Stimulated activated CD4-positive, alpha-beta T cell treated with anti-CD3 and anti-CD28 coated beads, Interleukin-4, amount 100 ng/mL, for 24 hours (primary cell): ENCODE results near the gene JAK1.
"Not testable (repeated sequence)": the region's sequence is repeated elsewhere in the genome, so short reads cannot be mapped to it uniquely, and the experiment has no call there.

Experiments
- DNase-seq: peaks from one replicate; pipeline ENCODE4 v3.0.0-alpha.2; 2020

Gene JAK1

DNA sequence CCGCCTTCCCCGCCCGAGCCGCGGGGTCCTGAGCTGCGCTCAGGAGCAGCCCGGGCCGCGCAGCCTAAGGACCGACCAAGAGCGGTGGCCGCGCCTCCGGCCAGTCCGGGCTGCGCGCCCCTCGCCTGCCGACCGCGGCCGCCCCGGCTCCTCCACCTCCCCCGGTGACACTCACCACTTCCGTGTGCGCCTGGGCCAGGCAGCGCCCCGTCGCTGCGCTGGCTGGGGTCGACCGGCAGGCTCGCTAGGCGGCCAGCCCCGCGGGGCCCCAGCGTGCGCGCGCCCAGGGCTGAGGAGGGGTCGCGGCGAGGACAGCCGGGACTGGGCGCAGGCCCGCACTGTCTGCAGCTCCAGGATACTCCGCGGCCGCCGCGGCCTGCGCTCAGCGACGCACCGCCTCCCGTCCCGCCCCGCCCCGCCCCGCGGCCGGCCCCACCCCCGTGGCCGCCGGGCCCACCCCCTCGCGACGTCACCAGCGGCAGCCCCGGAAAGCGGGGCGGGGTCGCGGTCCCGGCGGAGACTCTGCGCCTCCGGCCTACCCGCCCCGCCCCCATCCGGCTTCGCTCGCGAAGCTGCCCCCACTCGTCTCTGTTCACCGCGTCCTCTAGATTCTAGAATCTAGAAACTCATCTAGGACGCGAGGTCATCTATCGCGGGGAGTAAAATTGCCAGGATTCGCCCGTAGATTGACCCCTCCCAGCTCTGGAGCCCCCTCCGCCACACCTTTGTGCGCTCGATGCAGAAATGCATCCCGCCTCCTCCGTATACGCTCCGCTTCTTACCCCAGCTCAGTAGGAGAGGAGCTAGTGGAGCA lies at the start of gene JAK1:
JAK1 (minus strand) TSS at position 392 of the 814 bp plus-strand sequence. CDS start 80,285 bp downstream, outside the sequence.
- DNase-seq = peak; percentile 86

GRCh38 chr1:65014321-65014720 lies 48.0 kb upstream of the JAK1 start:
- DNase-seq = no peak

DNA sequence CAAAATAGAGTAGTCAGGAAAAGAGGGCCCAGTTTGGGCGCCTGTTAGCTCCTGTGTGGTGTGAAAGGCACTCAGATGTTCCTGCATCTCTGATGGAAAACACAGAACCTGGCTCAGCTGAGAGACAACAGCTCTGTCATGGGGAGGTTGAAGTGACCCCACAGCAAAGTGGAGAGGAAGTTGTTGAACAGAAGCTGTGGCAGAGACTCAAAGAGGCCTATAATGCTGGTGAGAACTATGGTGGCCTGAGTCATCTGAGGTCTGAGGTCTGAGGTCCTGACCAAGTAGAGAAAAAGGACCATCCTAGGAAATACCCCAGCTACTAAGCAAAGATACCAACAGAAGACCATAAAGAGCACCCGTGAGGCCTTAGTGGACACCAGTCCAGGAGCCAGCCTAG lies 45.6 kb upstream of the JAK1 start:
- no peak for DNase-seq

DNA sequence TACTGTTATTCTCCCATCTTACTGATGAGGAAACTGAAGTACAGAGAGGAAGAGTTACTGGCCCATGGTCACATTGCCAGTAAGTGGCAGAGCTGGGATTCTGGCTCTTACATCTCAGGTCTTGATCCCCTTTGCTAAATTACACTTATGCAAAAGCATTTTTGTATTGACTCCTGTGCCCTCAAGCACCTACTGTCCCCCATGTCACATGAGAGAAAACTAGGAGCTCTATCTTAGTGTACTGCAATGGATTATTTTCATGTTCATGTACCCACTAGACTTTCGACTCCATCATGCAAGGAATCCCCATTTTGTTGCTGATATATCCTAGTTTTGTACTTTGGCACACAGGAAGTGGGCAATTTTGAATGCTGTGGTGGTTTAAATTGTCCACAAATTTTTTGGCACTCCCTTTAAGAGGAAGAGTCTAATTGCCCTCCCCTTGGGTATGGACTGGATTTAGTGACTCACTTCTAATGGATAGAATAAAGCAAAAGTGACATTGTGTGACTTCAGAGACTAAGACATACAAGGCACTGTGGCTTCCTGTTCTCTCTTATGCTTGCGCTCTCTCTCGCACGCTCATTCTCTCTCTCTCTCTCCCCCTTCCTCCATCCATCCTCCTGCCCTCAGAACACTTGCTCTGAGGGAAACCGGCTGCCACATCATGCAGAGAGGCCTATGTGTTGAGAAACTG lies 43.5 kb upstream of the JAK1 start:
- no peak for DNase-seq

GRCh38 chr1:65009176-65009575 lies 42.8 kb upstream of the JAK1 start:
- no peak for DNase-seq

DNA sequence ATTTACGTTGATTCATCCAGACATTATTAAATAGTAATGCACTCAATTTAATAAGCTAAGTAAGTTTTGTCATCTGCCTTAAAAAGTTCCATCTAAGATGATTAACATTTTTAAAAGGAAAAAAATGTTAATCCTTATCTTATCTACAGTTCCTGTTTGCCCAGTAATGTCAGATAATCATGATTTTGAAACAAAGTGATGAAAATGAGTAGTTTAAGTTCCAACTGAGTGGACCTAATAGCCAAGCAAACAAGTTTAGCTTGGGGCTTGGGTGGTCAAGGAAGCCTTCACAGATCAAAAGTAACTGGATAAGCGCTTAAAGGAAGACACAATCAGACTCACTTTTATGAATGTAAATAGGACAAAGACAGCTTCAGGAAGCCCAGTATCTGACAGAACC lies 40.5 kb upstream of the JAK1 start:
- DNase-seq = no peak

GRCh38 chr1:65003316-65003664 lies 36.9 kb upstream of the JAK1 start:
- DNase-seq = no peak

DNA sequence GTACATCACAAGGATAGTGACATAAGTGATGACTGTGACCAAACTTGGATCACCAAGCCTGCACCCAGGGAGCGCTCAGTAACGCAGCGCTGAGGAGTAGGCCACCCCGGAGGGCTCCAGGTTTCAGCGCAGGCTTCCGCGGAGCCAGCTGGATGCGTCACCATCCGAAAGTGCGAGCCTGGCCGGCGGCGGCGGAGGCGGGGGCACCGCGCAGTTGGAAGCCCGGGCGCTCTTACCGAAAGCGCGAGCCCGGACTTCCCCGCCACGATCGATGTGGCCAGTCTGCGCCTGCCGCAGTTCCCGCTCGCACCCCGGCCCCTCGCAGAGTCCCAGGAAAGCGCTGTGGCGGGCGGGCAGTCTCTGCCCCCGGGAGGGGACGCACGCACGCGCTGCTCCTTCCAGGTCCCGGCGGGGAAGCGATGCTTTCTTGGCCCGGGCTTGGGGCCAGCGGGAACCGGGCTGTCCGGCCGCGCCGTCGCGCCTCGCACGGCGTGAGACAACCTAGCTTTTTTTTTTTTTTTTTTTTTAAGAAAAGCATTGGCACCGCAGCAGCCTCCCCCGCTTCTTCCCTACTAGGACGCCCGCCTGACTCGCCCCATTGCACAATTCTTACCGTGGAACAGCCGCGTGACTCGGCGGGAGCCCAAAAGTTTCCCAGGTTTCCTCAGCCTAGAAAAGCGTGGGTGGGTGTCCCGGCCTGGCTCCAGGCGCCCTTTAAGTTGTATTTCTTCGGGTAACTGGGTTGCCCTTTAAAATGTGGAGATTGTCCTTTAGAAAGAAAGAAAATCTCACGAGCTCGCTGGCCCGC lies 36.4 kb upstream of the JAK1 start:
- peak; percentile 64 for DNase-seq

DNA sequence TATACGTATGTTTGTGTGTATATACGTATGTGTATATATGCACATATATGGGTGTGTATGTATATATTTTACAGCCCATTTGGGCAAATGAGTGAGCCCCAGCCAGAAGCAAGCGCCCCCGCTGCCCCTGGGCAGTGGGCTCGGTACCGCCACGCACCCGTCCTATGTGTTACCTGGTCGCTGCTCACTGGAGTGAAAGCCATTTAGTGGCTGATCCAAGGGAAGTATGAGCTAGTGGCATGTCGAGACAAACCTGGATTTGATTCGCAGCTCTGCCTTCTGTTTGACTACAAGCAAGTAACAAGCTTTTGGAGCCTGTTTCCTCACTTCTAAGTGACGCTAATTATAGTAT lies 35.8 kb upstream of the JAK1 start:
- DNase-seq = peak; percentile 4

DNA sequence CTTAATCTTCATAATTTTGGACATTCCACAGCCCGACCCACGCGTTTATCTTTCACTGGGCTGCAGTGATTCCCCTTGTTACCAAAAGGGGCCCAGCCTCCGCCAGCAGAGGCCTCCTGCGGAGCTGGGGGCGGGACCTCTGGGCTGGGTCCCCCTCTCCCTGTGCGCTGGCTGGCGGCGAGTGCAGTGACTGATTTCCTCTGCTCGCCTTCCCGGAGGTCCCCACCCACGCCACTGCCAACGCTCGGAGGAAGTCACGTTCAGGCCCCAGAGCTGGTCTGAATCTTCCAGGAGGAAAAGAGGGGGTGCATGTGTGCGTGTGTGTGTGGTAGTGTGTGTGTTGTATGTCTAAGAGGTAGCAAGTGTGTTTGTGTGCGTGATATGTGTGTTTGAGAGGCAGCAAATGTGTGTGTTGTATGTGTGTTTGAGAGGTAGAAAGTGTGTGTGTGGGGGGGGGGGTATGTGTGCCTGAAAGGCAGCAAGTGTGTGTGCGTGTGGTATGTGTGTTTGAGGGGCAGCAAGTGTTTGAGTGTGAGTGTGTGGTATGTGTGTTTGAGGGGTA lies 35.0 kb upstream of the JAK1 start:
- DNase-seq = peak; percentile 76

DNA sequence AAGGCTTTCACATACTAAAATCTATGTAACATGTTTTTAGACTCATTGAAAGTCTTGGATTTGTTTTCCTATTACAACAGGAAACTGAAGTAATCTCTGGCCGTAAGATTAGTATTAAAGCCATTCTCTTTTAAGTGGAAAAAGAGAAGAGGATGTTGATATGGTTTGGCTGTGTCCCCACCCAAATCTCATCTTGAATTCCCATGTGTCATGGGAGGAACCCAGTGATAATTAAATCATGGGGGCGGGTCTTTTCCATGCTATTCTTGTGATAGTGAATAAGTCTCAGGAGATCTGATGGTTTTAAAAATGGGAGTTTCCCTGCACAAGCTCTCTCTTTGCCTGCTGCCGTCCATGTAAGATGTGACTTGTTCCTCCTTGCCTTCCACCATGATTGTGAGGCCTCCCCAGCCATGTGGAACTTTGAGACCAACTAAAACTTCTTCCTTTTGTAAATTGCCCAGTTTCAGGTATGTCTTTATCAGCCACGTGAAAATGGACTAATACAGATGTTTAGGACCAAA lies 32.1 kb upstream of the JAK1 start:
- DNase-seq = not testable (repeated sequence)

DNA sequence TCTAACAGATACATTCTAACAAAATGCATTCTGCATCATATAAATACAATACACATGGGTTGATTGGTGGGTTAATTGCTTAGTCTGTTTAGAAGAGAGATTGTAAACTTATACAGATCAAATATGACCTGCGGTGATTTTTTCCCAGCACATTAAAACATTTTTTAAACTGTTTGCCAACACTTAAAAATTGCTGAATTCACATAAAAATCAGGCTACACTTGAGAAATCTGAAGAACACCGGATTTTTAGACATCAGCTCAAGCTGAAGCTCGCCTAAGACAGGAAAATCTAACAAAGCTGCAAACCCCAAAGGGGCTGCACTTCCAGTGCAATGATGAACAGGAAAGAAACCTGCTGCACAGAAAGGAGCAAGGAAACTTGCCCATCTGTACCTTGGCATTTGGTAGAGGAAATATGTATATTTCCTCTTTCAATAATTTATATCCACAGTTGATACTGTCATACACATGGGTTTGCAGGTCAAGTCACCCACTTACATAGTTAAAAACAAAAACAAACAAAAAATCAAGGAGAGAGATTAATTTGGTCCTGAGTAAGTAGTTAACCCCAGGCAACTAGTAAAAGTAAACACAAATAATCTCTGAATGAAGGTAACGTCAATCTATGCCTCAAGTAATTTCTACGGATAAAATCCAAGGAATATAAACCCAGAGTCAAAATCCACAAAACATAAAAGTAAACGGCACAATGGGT lies 30.4 kb upstream of the JAK1 start:
- no peak for DNase-seq

DNA sequence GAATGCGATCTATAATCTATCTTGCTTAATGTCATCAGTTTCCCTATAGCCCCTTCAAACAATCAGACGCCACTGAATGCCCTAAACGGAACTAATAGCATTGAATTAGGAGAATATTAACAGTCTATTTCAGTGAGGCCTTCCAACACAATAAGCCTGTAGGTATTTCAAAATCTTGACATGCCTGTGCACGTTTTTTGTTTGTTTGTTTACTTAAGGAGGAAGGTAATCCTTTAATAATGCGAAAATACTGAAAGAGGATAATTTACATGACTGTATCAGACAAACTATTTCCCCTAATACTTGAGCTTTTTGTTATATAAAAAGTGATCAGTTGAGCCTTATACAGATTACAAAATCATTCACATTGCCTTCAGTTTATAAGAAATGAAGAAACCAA lies 29.0 kb upstream of the JAK1 start:
- DNase-seq = no peak

DNA sequence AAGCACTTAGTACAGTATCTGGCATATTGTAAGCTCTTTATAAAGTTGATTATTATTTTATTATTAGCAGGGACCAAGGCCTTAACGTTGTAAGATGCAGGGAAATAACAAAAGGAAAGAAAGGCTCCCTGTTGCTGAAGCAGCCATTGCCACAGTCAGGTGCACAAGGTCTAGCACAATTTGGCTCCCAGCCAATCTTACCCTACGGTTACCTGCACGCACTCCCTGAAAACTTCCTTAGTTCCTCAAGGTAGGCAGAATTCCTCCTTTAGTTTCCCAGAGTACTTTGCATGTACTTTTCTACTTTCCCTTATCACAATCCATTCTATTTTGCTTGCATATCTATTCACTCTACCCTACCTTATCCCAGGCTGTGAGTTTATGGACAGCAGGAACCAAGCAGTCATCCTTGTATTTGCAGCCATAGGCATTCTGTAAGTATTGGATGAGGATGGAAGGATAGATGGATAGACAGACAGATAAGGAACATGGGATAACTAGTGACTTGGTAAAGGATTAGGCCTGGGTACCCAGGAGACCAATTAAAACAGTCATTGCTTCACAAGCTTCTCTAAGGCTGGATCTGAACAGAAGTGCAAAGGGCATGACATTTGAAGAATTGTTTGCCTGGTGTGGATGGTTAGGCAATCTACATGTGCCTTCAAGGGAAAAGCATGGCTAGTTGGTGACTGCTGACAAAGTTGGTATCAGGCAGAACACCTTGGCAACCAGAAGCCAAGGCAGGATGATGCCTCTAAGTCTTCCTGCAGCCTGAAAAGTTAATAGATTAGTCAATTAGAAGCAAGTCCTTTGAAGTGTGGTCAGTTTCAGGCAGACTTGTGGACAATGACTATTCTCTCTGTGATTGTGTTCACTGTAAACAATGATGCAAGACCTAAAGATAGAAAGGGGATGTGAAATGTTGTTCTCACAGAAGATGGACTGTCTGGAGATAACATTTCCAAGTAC lies 20.8 kb upstream of the JAK1 start:
- DNase-seq = no peak

- DNase-seq = no peak
Observed at GRCh38 chr1:64984737-64985136, 18.4 kb upstream of the JAK1 start.

DNA sequence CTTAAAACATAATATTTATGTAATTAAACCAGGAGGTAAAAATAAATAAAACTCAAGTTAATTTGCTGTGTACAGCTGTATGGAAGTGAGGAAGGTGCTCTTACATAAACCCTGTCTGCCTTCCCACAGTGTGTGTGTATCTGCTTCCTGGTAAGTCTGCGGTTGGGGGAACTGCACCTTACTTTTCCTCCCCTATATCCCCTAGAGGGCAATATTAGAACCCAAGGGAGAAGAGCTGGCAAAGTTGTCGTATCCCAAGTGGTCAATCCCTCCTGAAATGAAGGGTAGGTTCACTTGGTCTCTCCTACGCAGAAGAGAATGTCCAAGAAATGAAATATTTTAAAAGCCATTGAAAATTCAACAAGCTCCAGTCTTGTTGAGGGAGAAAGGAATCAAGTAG lies 17.8 kb upstream of the JAK1 start:
- DNase-seq = no peak

GRCh38 chr1:64983110-64983509 lies 16.8 kb upstream of the JAK1 start:
- no peak for DNase-seq

GRCh38 chr1:64981601-64982533 lies 15.5 kb upstream of the JAK1 start:
- DNase-seq = no peak

DNA sequence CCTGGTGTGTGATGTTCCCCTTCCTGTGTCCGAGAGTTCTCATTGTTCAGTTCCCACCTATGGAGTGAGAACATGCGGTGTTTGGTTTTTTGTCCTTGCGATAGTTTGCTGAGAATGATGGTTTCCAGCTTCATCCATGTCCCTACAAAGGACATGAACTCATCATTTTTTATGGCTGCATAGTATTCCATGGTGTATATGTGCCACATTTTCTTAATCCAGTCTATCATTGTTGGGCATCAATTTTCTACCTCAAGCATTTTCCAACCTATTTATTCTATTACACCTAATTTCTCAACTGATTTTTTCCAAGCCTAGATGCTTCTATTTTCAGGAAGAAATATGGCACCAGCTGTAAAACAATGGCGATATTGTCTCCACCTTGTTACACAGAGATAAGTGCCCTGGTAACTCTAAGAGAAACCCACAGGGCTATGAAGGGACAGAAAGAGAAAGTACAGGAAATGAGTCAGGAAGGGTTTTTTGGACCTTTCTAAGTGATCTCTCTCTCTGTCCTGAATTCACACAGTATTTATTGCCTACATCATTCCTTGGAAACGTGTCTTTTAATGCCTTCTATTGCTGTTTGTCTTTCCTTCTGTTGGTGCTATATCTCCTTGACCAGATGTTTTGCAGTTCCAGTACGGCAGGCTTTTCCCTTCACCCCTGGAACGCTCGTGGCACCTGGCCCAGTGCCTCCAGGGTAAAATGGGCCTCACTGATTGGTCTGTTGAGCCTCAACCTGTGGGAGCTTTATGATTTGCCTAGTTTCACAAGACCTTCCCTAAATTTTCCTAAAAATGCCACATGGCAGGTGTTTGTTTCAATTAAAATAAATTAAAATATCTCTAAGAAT lies 14.6 kb upstream of the JAK1 start:
- no peak for DNase-seq
